ENCODE data around the gene HEPN1.

Gene HEPN1

DNA sequence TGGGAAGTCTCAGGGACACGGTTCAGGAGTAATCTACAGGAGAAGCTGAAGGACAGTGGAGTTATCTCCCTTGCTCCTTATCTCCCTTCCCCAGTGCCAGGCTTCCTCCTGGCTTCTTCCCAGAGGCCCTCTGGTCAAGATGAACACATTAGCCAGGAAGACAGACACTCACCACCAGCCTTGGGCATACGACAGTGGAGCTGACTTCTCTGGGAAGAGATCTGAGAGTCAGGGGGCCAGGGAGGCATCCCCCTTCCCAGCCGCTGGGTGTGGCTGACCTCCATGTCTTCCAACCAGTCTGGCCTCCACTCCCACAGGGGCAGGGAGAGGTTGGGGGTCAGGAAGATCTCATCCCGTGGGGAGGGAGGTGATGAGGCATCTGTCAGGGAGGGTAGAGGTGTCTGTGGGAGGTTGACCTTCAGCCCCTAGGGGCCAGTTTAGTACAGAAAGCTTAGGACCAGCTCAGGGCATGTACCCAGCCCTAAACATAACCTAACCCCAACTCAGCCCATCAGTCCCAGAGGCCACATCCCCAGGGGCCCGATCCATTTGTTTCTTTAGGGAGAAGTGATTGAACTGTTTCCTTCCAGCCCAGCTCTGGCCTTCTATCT lies 34.1 kb upstream of the HEPN1 start:
- DNase-seq (ENCODE audit: low read depth in 2 of 2), result no peak

DNA sequence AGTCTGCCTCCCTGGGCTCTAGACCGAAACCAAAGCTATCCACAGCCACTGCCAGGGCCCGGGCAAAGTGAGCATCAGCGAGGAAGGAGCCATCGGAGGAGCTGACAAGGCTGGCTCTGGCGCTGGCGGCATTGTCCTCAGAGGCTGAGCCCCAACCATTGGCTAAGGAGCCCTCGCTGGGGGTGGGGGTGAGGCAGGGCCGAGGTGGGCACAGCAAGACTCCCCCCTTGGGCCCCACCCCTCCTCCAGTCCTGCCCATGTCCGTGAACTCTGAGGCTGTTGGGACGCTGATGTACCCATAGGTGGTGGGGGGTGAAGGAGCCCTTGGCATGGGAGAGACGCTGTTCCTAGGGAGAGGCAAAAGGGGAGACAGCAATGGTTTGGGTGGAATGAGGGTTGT lies 32.6 kb upstream of the HEPN1 start:
- no peak for DNase-seq (ENCODE audit: low read depth in 2 of 2)

GRCh38 chr11:124886978-124887666 lies 31.9 kb upstream of the HEPN1 start:
- no peak for DNase-seq (ENCODE audit: low read depth in 2 of 2)

GRCh38 chr11:124887667-124888013 lies 31.4 kb upstream of the HEPN1 start:
- DNase-seq (ENCODE audit: low read depth in 2 of 2), result no peak

DNA sequence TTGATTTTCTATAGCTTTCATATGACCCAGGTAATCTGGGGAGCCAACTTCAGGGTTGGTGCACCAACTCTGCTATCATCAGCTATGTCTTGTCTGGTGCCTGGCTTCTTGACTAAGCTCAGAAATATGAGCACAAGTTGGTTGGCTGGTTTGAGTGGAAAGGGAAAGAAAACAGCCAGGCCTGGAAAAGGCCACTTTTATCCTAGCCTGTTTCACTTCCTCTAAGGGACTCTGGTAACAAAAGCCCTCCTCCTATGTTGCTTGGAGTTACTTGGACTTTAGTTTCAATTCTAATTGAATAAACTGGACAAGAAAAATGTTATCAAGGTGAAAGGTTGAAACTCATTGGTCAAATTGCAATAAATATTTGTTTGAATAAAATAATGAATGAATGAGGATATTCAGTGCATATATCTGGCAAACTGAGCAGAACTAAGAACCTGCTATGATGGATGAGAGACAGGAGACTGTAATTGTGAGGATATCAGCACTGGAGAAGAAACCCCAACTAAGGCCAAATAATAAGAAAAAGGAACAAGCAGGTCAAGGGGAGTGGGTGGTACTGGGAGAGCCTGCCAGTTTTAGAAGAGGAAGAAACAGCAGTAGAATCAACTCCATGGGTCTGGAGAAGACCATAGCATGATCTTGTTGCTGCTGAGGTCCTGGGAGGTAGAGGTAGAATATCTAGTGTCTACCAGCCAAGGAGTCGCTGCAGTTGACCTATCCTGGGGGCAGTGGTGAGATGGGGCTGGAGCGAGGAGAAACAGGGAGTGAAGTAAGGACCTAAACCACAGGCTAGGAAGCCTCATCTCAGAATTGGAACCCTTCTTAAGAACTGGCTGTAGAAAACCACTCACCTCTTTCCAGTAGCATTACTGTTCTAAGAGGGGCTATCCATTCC lies 29.6 kb upstream of the HEPN1 start:
- no peak for DNase-seq (ENCODE audit: low read depth in 2 of 2)

GRCh38 chr11:124890151-124890550 lies 28.9 kb upstream of the HEPN1 start:
- DNase-seq (ENCODE audit: low read depth in 2 of 2), result no peak

DNA sequence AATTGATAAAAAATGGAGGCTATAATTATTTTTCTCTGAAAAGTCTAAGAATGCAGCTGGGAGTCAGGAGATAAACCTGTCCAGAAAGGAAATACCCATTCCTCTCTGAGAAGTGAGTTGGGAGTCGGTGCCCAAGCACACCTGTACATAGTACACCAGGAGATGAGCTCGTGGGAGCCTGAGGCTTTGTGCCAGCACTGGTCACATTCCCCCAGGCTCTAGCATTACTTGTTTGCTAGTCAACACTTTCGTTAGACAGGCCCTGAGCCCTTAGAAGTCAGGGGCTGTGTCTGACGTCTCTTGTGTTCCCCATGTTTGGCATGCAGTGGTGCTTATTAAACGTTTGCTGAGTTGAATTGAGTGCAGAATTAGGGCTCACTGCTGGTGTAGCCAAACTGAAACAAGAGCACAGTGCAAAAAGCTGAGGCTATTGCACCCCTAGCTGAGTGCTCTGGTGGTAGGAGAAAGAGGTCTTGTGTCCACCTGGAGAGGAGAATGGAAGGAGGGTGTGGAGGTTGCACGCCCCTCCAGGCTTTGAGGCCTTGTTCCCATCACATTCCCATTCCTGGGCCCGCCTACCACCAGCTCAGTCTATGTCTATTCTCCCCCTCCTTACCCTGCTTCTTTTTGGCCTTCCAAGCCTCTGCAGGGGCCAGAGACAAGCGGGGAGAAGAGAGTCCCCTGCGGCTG lies 28.2 kb upstream of the HEPN1 start:
- no peak for DNase-seq (ENCODE audit: low read depth in 2 of 2)

GRCh38 chr11:124891373-124891861 lies 27.6 kb upstream of the HEPN1 start:
- DNase-seq (ENCODE audit: low read depth in 2 of 2), result no peak

DNA sequence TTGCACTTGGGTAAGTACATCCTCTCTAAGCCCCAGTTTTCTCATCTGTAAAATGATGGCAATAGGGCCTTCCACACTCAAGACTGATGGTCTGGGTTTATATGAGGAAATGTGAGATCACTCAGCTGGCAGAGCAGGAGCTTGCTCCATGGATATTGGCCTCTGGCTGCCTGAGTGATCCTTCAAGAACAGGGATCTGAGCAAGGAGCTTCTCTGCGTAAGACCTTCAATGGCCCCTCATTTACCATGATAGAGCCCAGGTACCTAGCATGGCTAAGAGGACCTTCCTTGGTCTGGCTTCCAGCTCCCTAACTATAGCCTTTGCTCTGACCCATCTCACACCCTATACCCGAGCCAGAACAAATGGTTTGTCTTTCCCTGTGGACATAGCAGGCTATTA lies 26.9 kb upstream of the HEPN1 start:
- DNase-seq (ENCODE audit: low read depth in 2 of 2), result no peak

GRCh38 chr11:124892750-124893454 lies 26.1 kb upstream of the HEPN1 start:
- no peak for DNase-seq (ENCODE audit: low read depth in 2 of 2)

GRCh38 chr11:124893781-124894401 lies 25.2 kb upstream of the HEPN1 start:
- no peak for DNase-seq (ENCODE audit: low read depth in 2 of 2)

DNA sequence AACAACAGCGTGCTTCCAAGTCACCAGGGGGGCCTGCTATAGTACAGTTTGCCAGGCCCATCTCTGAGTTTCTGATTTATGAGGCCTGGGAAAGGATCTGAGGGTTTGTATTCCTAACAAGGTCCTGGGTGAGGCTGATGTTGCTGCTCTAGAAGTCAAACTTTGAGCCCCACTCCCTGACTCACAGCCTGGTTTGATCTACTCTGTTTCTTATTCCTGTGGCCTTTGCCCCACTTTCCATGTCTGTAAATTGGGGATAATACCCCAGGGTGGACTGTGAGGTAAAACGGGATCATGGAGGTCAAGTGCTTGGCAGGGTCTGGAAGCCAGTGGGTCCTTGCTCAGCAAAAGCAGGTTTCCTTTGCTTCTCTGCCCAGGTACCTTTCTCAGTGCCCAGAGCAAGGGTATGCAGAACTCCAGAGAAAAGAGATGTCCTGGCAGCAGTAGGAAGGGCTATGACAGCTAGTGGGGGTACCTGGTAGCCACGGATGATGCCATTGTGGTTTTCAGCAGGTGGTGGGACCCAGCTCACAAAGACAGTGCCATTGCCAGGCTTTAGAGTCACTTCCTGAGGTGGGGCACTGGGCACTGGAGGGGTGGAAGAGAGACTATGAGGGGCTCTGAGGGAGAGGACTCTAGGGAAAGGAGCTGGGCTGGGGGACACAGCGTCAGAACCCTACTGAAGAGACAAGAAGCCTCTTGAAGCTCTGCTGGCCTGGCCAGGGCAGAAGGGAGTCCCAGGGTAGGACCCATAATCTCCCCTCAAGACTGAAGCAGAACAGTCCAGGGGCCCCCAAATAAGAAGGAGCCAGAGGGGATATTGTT lies 24.2 kb upstream of the HEPN1 start:
- no peak for DNase-seq (ENCODE audit: low read depth in 2 of 2)

GRCh38 chr11:124895471-124895971 lies 23.5 kb upstream of the HEPN1 start:
- no peak for DNase-seq (ENCODE audit: low read depth in 2 of 2)

GRCh38 chr11:124896071-124896750 lies 22.8 kb upstream of the HEPN1 start:
- no peak for DNase-seq (ENCODE audit: low read depth in 2 of 2)

GRCh38 chr11:124896821-124897391 lies 22.1 kb upstream of the HEPN1 start:
- no peak for DNase-seq (ENCODE audit: low read depth in 2 of 2)

- no peak for DNase-seq (ENCODE audit: low read depth in 2 of 2)
These were observed 21.3 kb upstream of the HEPN1 start, which contains the start of gene ROBO4 for GRCh38 chr11:124897674-124898262. TSS of gene ROBO4 (minus strand) at chr11:124897865. CDS start at chr11:124897795, 70 bp downstream.

DNA sequence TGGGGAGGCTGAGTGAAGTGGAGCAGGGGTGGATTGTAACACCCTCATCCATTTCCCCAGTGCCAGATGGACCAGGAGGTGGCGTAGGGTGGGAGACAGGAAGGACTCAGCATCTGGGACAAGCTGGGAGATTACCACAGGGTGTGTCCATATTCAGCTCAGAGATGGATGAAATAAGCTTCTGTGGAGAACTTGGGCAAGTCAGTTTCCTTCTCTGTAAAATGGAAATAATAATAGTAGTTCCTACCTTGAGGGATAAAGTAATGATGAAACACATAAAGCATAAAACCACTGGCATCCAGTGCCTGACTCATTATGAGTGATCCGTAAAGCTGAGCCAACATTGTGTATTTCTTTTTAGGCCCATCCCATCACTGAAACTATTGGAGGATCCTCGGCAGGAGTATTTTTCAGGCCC lies 20.8 kb upstream of the HEPN1 start:
- no peak for DNase-seq (ENCODE audit: low read depth in 2 of 2)

GRCh38 chr11:124898711-124899110 lies 20.3 kb upstream of the HEPN1 start:
- DNase-seq (ENCODE audit: low read depth in 2 of 2), result no peak

Measured in stimulated activated CD4-positive, alpha-beta T cell treated with anti-CD3 and anti-CD28 coated beads, Interleukin-4, amount 100 ng/mL, for 48 hours (primary cell).